Neuron (in vitro differentiated cells): ENCODE data around the gene PRR5L.

Source experiments
- H2AFZ ChIP-seq: one replicate; pipeline ENCODE4 v1.6.1; 2013; ENCODE audit warnings: low read depth, mild to moderate bottlenecking, inconsistent platforms, low read length, moderate library complexity
- H3K27me3 ChIP-seq: one replicate; pipeline ENCODE4 v1.6.1; 2013; ENCODE audit warnings: low read length; ENCODE audit not compliant: insufficient read depth
- H3K36me3 ChIP-seq: one replicate; pipeline ENCODE4 v1.6.1; 2013; ENCODE audit warnings: low read length; ENCODE audit not compliant: insufficient read depth
- H3K4me1 ChIP-seq: one replicate; pipeline ENCODE4 v1.6.1; 2013; ENCODE audit warnings: low read length; ENCODE audit not compliant: insufficient read depth
- H3K4me3 ChIP-seq: 2 replicates; pipeline ENCODE4 v1.5.1; 2013; ENCODE audit warnings: mild to moderate bottlenecking, low read length, moderate library complexity
- H3K9me3 ChIP-seq: one replicate; pipeline ENCODE4 v1.6.1; 2013; ENCODE audit warnings: low read length

Gene PRR5L

GRCh38 chr11:36443661-36444060 lies 147.6 kb downstream of the PRR5L start:
- Histone ChIP-seq H2AFZ (no peak overlapping the region), H3K27me3 (no peaks in the 10 kb centered on the region), H3K4me1 (peaks cover 6% of the 10 kb centered on the region), H3K36me3 (peaks cover 11% of the 10 kb centered on the region), H3K9me3 (peaks cover 9% of the 10 kb centered on the region), H3K4me3 (no peak overlapping the region)

- peaks cover 6% of the 10 kb centered on the region for H3K4me1 ChIP-seq
- peaks cover 17% of the 10 kb centered on the region for H3K36me3 ChIP-seq
- no peak overlapping the region for H2AFZ ChIP-seq
- no peak overlapping the region for H3K4me3 ChIP-seq
- H3K27me3 ChIP-seq = no peaks in the 10 kb centered on the region
- peaks cover 3% of the 10 kb centered on the region for H3K9me3 ChIP-seq
Measured at GRCh38 chr11:36446135-36446534, 150.0 kb downstream of the PRR5L start.

- no peak overlapping the region for H3K4me3 ChIP-seq
- peaks cover 9% of the 10 kb centered on the region for H3K4me1 ChIP-seq
- no peaks in the 10 kb centered on the region for H3K27me3 ChIP-seq
- no peaks in the 10 kb centered on the region for H3K9me3 ChIP-seq
- no peak overlapping the region for H2AFZ ChIP-seq
- H3K36me3 ChIP-seq = peaks cover 20% of the 10 kb centered on the region
Measured at GRCh38 chr11:36447514-36447913, 151.4 kb downstream of the PRR5L start.

GRCh38 chr11:36447947-36448346 lies 151.9 kb downstream of the PRR5L start:
- peaks cover 20% of the 10 kb centered on the region for H3K36me3 ChIP-seq
- peaks cover 9% of the 10 kb centered on the region for H3K4me1 ChIP-seq
- no peak overlapping the region for H2AFZ ChIP-seq
- H3K27me3 ChIP-seq = no peaks in the 10 kb centered on the region
- no peak overlapping the region for H3K4me3 ChIP-seq
- no peaks in the 10 kb centered on the region for H3K9me3 ChIP-seq

GRCh38 chr11:36449561-36450096 lies 153.5 kb downstream of the PRR5L start:
- no peak overlapping the region for H3K4me3 ChIP-seq
- H3K4me1 ChIP-seq = peaks cover 22% of the 10 kb centered on the region
- H3K9me3 ChIP-seq = no peaks in the 10 kb centered on the region
- peaks cover 20% of the 10 kb centered on the region for H3K36me3 ChIP-seq
- H3K27me3 ChIP-seq = no peaks in the 10 kb centered on the region
- H2AFZ ChIP-seq = no peak overlapping the region

- Histone ChIP-seq H3K36me3 (peaks cover 20% of the 10 kb centered on the region), H3K4me1 (peaks cover 25% of the 10 kb centered on the region), H2AFZ (no peak overlapping the region), H3K9me3 (no peaks in the 10 kb centered on the region), H3K4me3 (no peak overlapping the region), H3K27me3 (no peaks in the 10 kb centered on the region)
Measured at GRCh38 chr11:36450110-36450572, 154.1 kb downstream of the PRR5L start.

GRCh38 chr11:36451045-36451444 lies 155.0 kb downstream of the PRR5L start:
- Histone ChIP-seq H2AFZ (no peak overlapping the region), H3K27me3 (no peaks in the 10 kb centered on the region), H3K4me3 (no peak overlapping the region), H3K36me3 (peaks cover 20% of the 10 kb centered on the region), H3K4me1 (peaks cover 34% of the 10 kb centered on the region), H3K9me3 (no peaks in the 10 kb centered on the region)

- H3K9me3 ChIP-seq = no peaks in the 10 kb centered on the region
- H3K36me3 ChIP-seq = peaks cover 20% of the 10 kb centered on the region
- no peaks in the 10 kb centered on the region for H3K27me3 ChIP-seq
- no peak overlapping the region for H2AFZ ChIP-seq
- H3K4me1 ChIP-seq = peaks cover 40% of the 10 kb centered on the region
- no peak overlapping the region for H3K4me3 ChIP-seq
Measured at GRCh38 chr11:36451681-36452080, 155.6 kb downstream of the PRR5L start.

- no peak overlapping the region for H3K4me3 ChIP-seq
- H3K27me3 ChIP-seq = no peaks in the 10 kb centered on the region
- H3K9me3 ChIP-seq = no peaks in the 10 kb centered on the region
- no peak overlapping the region for H2AFZ ChIP-seq
- peaks cover 20% of the 10 kb centered on the region for H3K36me3 ChIP-seq
- peaks cover 36% of the 10 kb centered on the region for H3K4me1 ChIP-seq
Measured at GRCh38 chr11:36452236-36452940, 156.3 kb downstream of the PRR5L start.

- Histone ChIP-seq H3K27me3 (no peaks in the 10 kb centered on the region), H3K4me1 (peaks cover 34% of the 10 kb centered on the region), H3K36me3 (peaks cover 20% of the 10 kb centered on the region), H2AFZ (no peak overlapping the region), H3K4me3 (no peak overlapping the region), H3K9me3 (no peaks in the 10 kb centered on the region)
Measured at GRCh38 chr11:36452961-36453360, 156.9 kb downstream of the PRR5L start.

- H3K9me3 ChIP-seq = no peaks in the 10 kb centered on the region
- no peaks in the 10 kb centered on the region for H3K27me3 ChIP-seq
- H3K4me1 ChIP-seq = peaks cover 34% of the 10 kb centered on the region
- no peak overlapping the region for H2AFZ ChIP-seq
- no peak overlapping the region for H3K4me3 ChIP-seq
- peaks cover 13% of the 10 kb centered on the region for H3K36me3 ChIP-seq
Measured at GRCh38 chr11:36453678-36454077, 157.6 kb downstream of the PRR5L start.

- H3K4me3 ChIP-seq = peak overlapping the region; percentile 0
- H3K4me1 ChIP-seq = peaks cover 34% of the 10 kb centered on the region
- H3K36me3 ChIP-seq = peaks cover 13% of the 10 kb centered on the region
Measured at GRCh38 chr11:36454551-36454940, 158.5 kb downstream of the PRR5L start.

GRCh38 chr11:36454941-36455631 lies 159.0 kb downstream of the PRR5L start:
- Histone ChIP-seq H2AFZ (no peak overlapping the region), H3K4me3 (no peak overlapping the region), H3K4me1 (peaks cover 36% of the 10 kb centered on the region), H3K9me3 (no peaks in the 10 kb centered on the region), H3K27me3 (no peaks in the 10 kb centered on the region), H3K36me3 (peaks cover 13% of the 10 kb centered on the region)

More at GRCh38 chr11:36454551-36454940, 158.5 kb downstream of the PRR5L start:
- Histone ChIP-seq H3K27me3 (no peaks in the 10 kb centered on the region), H2AFZ (no peak overlapping the region), H3K9me3 (no peaks in the 10 kb centered on the region)
